ENCODE results near the gene CALB2. TPM values are rescaled to one million over a fixed set of nuclear protein-coding genes. Genes with fewer than 3 reads are reported as not detected.

The CALB2 gene
- polyA plus RNA-seq, 1 experiment: 0.16 TPM

DNA sequence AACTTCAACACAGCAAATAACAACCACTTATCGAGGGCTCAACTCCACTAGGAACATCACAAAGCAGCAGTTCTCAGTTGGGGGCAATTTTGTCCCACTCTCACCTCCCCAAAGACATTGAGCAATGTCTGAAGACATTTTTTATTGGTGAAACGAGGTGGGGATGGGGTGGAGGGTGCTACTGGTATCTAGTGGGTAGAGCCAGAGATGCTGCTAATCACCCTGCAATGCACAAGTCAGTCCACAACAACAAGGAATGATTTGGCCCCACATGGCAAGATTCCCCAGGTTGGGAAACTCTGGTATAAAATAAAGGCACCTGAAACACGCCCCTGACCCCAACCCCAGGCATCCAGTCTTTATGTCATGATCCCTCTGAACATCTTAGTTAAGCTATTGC is 50.0 kb downstream of the CALB2 start:
- ChIA-PET POLR2A (no interaction called here), CTCF (interaction anchor here (1.1 to 8.6 kb wide), 3 partner anchors 21 to 91 kb away, joined by 3 to 170 read pairs (median 4); no protein-coding TSS in a partner anchor)
- no peaks in the 10 kb centered on the region for H3K36me3 ChIP-seq (ENCODE audit: control insufficient read depth, insufficient read depth, low read length)
- DNase-seq (ENCODE audit: low read depth): no peak
- peaks cover 2% of the 10 kb centered on the region; the same call in 1 of the 2 replicates for H3K27me3 ChIP-seq (ENCODE audit: control insufficient read depth, insufficient read depth, low read length)
- H3K4me3 ChIP-seq (ENCODE audit: low read depth, low read length): no peak overlapping the region
- no peak for TF ChIP-seq CTCF (IDR thresholded peaks at IDR 0.05; ENCODE audit: insufficient read depth, low read depth, low read length)

- no peaks in the 10 kb centered on the region for H3K36me3 ChIP-seq (ENCODE audit: control insufficient read depth, insufficient read depth, low read length)
- DNase-seq (ENCODE audit: low read depth): no peak
- ChIA-PET POLR2A (no interaction called here), CTCF (interaction anchor here (1.1 to 8.6 kb wide), 3 partner anchors 20 to 90 kb away, joined by 3 to 170 read pairs (median 4); no protein-coding TSS in a partner anchor)
- H3K4me3 ChIP-seq (ENCODE audit: low read depth, low read length): no peak overlapping the region
- no peak for TF ChIP-seq CTCF (IDR thresholded peaks at IDR 0.05; ENCODE audit: insufficient read depth, low read depth, low read length)
- H3K27me3 ChIP-seq (ENCODE audit: control insufficient read depth, insufficient read depth, low read length): peaks cover 4% of the 10 kb centered on the region; the same call in 1 of the 2 replicates
Measured at GRCh38 chr16:71409011-71409775, 50.7 kb downstream of the CALB2 start.

- Histone ChIP-seq H3K36me3 (ENCODE audit: control insufficient read depth, insufficient read depth, low read length) (no peaks in the 10 kb centered on the region), H3K4me3 (ENCODE audit: low read depth, low read length) (no peak overlapping the region), H3K27me3 (ENCODE audit: control insufficient read depth, insufficient read depth, low read length) (peaks cover 5% of the 10 kb centered on the region; the same call in 1 of the 2 replicates)
- DNase-seq (ENCODE audit: low read depth): no peak
- TF ChIP-seq CTCF (IDR thresholded peaks at IDR 0.05; ENCODE audit: insufficient read depth, low read depth, low read length): no peak
- ChIA-PET CTCF (interaction anchor here (1.6 to 8.6 kb wide), 4 partner anchors 15 to 89 kb away, joined by 3 to 170 read pairs (median 48); no protein-coding TSS in a partner anchor), POLR2A (no interaction called here)
Measured at GRCh38 chr16:71410146-71410545, 51.6 kb downstream of the CALB2 start.

DNA sequence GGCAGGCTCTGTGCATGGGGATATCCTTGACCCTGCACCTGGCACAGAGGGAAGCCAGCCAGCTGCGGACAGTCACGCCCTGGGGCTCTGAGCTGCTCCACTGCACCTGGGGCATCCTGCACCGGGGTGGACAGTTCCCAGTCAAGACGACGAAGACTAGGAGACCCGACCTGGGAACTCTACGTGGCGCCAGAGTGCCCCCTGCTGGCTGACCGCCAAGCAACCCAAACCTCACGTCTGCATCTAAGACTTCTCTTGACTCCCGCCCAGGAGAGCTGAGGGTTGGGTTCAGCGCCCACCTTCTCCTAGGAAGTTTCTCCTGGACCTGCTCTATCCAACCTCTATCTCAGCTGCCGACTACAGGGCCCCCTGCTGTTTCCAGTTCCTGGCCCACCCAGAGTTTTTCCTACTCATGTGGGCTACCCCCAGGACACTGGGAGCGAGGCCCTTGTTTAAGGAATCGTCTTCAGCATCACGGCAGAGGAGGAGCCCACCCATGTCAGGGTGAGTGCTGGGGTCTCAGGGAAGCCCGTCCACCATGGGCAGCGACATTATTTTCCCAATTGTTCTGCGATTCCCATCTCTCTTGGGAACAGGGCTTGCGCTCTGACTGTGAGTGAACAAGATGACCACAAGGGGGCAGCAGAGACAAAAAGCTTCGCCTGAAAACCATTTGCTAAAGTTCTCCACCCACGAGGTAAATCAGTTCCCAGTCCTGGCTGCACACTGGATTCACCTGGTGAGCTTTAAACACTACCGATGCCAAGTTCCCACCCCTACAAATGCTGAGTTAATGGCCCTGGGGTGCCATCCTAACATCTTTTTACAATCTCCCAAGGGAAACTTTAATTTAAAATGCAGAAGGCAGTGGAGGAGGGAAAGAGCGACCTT is 54.0 kb downstream of the CALB2 start:
- Histone ChIP-seq H3K4me3 (ENCODE audit: low read depth, low read length) (no peak overlapping the region), H3K27me3 (ENCODE audit: control insufficient read depth, insufficient read depth, low read length) (peaks cover 5% of the 10 kb centered on the region), H3K36me3 (ENCODE audit: control insufficient read depth, insufficient read depth, low read length) (no peaks in the 10 kb centered on the region)
- ChIA-PET POLR2A (no interaction called here), CTCF (interaction anchor here (0.6 to 8.6 kb wide), 36 partner anchors 9 to 864 kb away, joined by 3 to 170 read pairs (median 4); partner anchors contain the start of genes CALB2 and ZNF19)
- TF ChIP-seq CTCF (IDR thresholded peaks at IDR 0.05; ENCODE audit: insufficient read depth, low read depth, low read length): peak; percentile 86
- no peak for DNase-seq (ENCODE audit: low read depth)

DNA sequence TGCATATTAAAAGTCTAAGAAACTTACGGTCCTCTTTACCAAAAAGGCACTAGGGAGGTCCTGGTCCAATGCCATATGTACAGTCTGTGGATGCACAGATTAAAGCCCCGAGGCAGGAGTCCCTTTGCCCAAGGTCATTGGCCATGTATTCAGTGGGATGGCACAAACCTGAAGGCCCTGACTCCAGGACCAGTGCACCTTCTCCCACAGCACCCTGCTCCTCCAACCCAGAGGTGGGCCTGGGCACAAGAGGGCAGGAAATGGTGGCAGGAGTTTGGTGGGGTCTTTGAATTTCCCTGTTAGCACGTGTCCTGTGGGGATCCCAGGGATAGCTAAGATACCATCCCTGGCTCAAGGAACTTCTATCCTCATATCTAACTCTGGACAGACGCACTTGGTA is 54.8 kb downstream of the CALB2 start:
- Histone ChIP-seq H3K27me3 (ENCODE audit: control insufficient read depth, insufficient read depth, low read length) (peaks cover 5% of the 10 kb centered on the region), H3K36me3 (ENCODE audit: control insufficient read depth, insufficient read depth, low read length) (no peaks in the 10 kb centered on the region), H3K4me3 (ENCODE audit: low read depth, low read length) (no peak overlapping the region)
- no peak for DNase-seq (ENCODE audit: low read depth)
- POLR2A ChIA-PET: no interaction called here
- no peak for TF ChIP-seq CTCF (IDR thresholded peaks at IDR 0.05; ENCODE audit: insufficient read depth, low read depth, low read length)
- CTCF ChIA-PET: interaction anchor here (0.7 to 8.6 kb wide), 30 partner anchors 10 to 206 kb away, joined by 3 to 170 read pairs (median 4); partner anchors contain the start of genes CALB2 and ZNF19

All from BJ (cell line).